H9 (cell line): ENCODE measurements around the gene KDM5D. TPM values are rescaled to one million over a fixed set of nuclear protein-coding genes. Genes with fewer than 3 reads are reported as not detected.

Source experiments
- DNase-seq: peaks from one replicate; pipeline ENCODE4 v3.0.0-alpha.2; 2017
- H2AFZ ChIP-seq: one replicate; pipeline ENCODE4 v1.6.1; 2013; ENCODE audit warnings: mild to moderate bottlenecking, low read length, control low read depth, moderate library complexity
- H2AK5ac ChIP-seq: 2 replicates; pipeline ENCODE4 v1.6.1; 2013; ENCODE audit warnings: low read length, control low read depth, mixed read lengths; ENCODE audit not compliant: insufficient read length
- H2BK120ac ChIP-seq: one replicate; pipeline ENCODE4 v1.6.1; 2013; ENCODE audit warnings: low read depth, mild to moderate bottlenecking, low read length, control low read depth, inconsistent platforms; ENCODE audit not compliant: poor library complexity, severe bottlenecking
- H2BK12ac ChIP-seq: 2 replicates; pipeline ENCODE4 v1.6.1; 2013; ENCODE audit warnings: low read length, control low read depth, mixed read lengths, low read depth; ENCODE audit not compliant: insufficient read length
- H2BK15ac ChIP-seq: 2 replicates; pipeline ENCODE4 v1.6.1; 2013; ENCODE audit warnings: low read depth, low read length, control low read depth
- H2BK20ac ChIP-seq: one replicate; pipeline ENCODE4 v1.6.1; 2013; ENCODE audit warnings: low read depth, mild to moderate bottlenecking, low read length, control low read depth, inconsistent platforms; ENCODE audit not compliant: poor library complexity, severe bottlenecking
- H2BK5ac ChIP-seq: 2 replicates; pipeline ENCODE4 v1.6.1; 2013; ENCODE audit warnings: low read length, control low read depth, mixed read lengths; ENCODE audit not compliant: insufficient read length
- H3K14ac ChIP-seq: 2 replicates; pipeline ENCODE4 v1.6.1; 2013; ENCODE audit warnings: low read length, control low read depth; ENCODE audit not compliant: insufficient read depth
- H3K18ac ChIP-seq: 2 replicates; pipeline ENCODE4 v1.6.1; 2013; ENCODE audit warnings: low read depth, mild to moderate bottlenecking, mixed read lengths, low read length, control low read depth; ENCODE audit not compliant: insufficient read length
- H3K23ac ChIP-seq: 2 replicates; pipeline ENCODE4 v1.6.1; 2013; ENCODE audit warnings: low read length, control low read depth, mixed read lengths, low read depth; ENCODE audit not compliant: insufficient read length
- H3K23me2 ChIP-seq: 2 replicates; pipeline ENCODE4 v1.6.1; 2013; ENCODE audit warnings: low read depth, mild to moderate bottlenecking, mixed read lengths, low read length, control low read depth; ENCODE audit not compliant: insufficient read length, poor library complexity, severe bottlenecking
- H3K27ac ChIP-seq: 2 replicates; pipeline ENCODE4 v1.5.1; 2013; ENCODE audit warnings: low read length, control low read depth, mixed read lengths, low read depth; ENCODE audit not compliant: insufficient read length
- H3K27me3 ChIP-seq: 2 replicates; pipeline ENCODE4 v1.6.1; 2013; ENCODE audit warnings: low read length, control low read depth, inconsistent platforms; ENCODE audit not compliant: insufficient read depth
- H3K4ac ChIP-seq: 2 replicates; pipeline ENCODE4 v1.6.1; 2013; ENCODE audit warnings: low read depth, mild to moderate bottlenecking, control low read depth, inconsistent platforms, low read length, moderate library complexity
- H3K4me1 ChIP-seq: 2 replicates; pipeline ENCODE4 v1.6.1; 2013; ENCODE audit warnings: low read length, control low read depth, inconsistent platforms; ENCODE audit not compliant: insufficient read depth
- H3K4me2 ChIP-seq: 2 replicates; pipeline ENCODE4 v1.6.1; 2013; ENCODE audit warnings: low read length, control low read depth, mixed read lengths; ENCODE audit not compliant: insufficient read length, insufficient read depth
- H3K56ac ChIP-seq: 2 replicates; pipeline ENCODE4 v1.6.1; 2013; ENCODE audit warnings: low read depth, mild to moderate bottlenecking, mixed read lengths, low read length, control low read depth; ENCODE audit not compliant: insufficient read length
- H3K79me1 ChIP-seq: 2 replicates; pipeline ENCODE4 v1.6.1; 2013; ENCODE audit warnings: low read depth, mild to moderate bottlenecking, moderate library complexity, low read length, control low read depth, inconsistent platforms; ENCODE audit not compliant: insufficient read depth, poor library complexity, severe bottlenecking
- H3K79me2 ChIP-seq: 2 replicates; pipeline ENCODE4 v1.6.1; 2013; ENCODE audit warnings: low read length, control low read depth, inconsistent platforms; ENCODE audit not compliant: insufficient read depth
- H3K9ac ChIP-seq: 2 replicates; pipeline ENCODE4 v1.6.1; 2013; ENCODE audit warnings: low read length, control low read depth, mixed read lengths; ENCODE audit not compliant: insufficient read length; ENCODE audit errors: extremely low read depth
- H3K9me3 ChIP-seq: one replicate; pipeline ENCODE4 v1.6.1; 2013; ENCODE audit warnings: low read depth, low read length, inconsistent platforms; ENCODE audit not compliant: control insufficient read depth
- H3T11ph ChIP-seq: one replicate; pipeline ENCODE4 v1.6.1; 2013; ENCODE audit warnings: mild to moderate bottlenecking, low read length, control low read depth, inconsistent platforms
- H4K20me1 ChIP-seq: one replicate; pipeline ENCODE4 v1.6.1; 2013; ENCODE audit not compliant: control insufficient read depth, insufficient read length, insufficient read depth
- H4K5ac ChIP-seq: 2 replicates; pipeline ENCODE4 v1.6.1; 2013; ENCODE audit warnings: low read depth, mild to moderate bottlenecking, mixed read lengths, low read length, control low read depth; ENCODE audit not compliant: insufficient read length
- H4K8ac ChIP-seq: replicated peaks from 2 replicates; pipeline ENCODE4 v1.6.1; 2013; ENCODE audit warnings: low read length, control low read depth, mixed read lengths, low read depth; ENCODE audit not compliant: insufficient read length
- H4K91ac ChIP-seq: 2 replicates; pipeline ENCODE4 v1.6.1; 2013; ENCODE audit warnings: low read depth, mild to moderate bottlenecking, moderate library complexity, mixed read lengths, low read length, control low read depth; ENCODE audit not compliant: insufficient read length
- H3K27ac Mint-ChIP-seq, 3 experiments: 2 replicates in 2 of 3; 3 replicates in 1 of 3; pipeline ENCODE4 v1.8.0; 2020 to 2021; ENCODE audit warnings: mixed read lengths in 3 of 3, mild to moderate bottlenecking in 1 of 3, moderate library complexity in 1 of 3
- H3K27me3 Mint-ChIP-seq: 2 replicates; pipeline ENCODE4 v1.8.0; 2021; ENCODE audit warnings: low read depth, mild to moderate bottlenecking, moderate library complexity, mixed read lengths
- H3K36me3 Mint-ChIP-seq, 3 experiments: 2 replicates in 2 of 3; 3 replicates in 1 of 3; pipeline ENCODE4 v1.8.0; 2020 to 2021; ENCODE audit warnings: low read depth in 3 of 3, mixed read lengths in 3 of 3; ENCODE audit not compliant: insufficient read depth in 1 of 3
- H3K4me1 Mint-ChIP-seq, 2 experiments: 2 replicates each; pipeline ENCODE4 v1.8.0; 2020; ENCODE audit warnings: mixed read lengths in 2 of 2
- H3K4me3 Mint-ChIP-seq, 2 experiments: 2 replicates in 1 of 2; 3 replicates in 1 of 2; pipeline ENCODE4 v1.8.0; 2020 to 2021; ENCODE audit warnings: mild to moderate bottlenecking in 2 of 2, mixed read lengths in 2 of 2, moderate library complexity in 1 of 2
- H3K9me3 Mint-ChIP-seq, 2 experiments: 2 replicates in 1 of 2; 3 replicates in 1 of 2; pipeline ENCODE4 v1.8.0; 2020; ENCODE audit warnings: mild to moderate bottlenecking in 2 of 2, mixed read lengths in 2 of 2, moderate library complexity in 1 of 2
- CTCF ChIP-seq: fragments of 200-600 bp; sonication (generic); conservative IDR thresholded peaks from 3 replicates; pipeline ENCODE4 v1.8.0; 2021; ENCODE audit warnings: antibody characterized with exemption, mild to moderate bottlenecking
- WGBS: extraction: QIAGEN DNeasy Blood & Tissue Kit; methylation state at CpG from one replicate; pipeline ENCODE4 v1.1.7; 2013; ENCODE audit warnings: missing lambda C conversion rate, low lambda C conversion rate, mixed read lengths; ENCODE audit not compliant: insufficient read length; ENCODE audit errors: extremely low coverage; 5-methylcytosine and 5-hydroxymethylcytosine counted together
- total RNA-seq: library from RNA; stranded (reverse); gene quantifications from 2 replicates; pipeline ENCODE4 v1.2.1, GENCODE V29; 2021

KDM5D gene
- total RNA-seq, 1 experiment from 2014 or later: not detected

GRCh38 chrY:19734425-19734824 is 10.1 kb downstream of the KDM5D start:
- H3K9me3 Mint-ChIP-seq: no peaks in the 10 kb centered on the region
- H4K8ac ChIP-seq: no peak overlapping the region

More at GRCh38 chrY:19734425-19734824, 10.1 kb downstream of the KDM5D start:
- Histone ChIP-seq H2AK5ac (no peak overlapping the region), H3K23me2 (no peaks in the 10 kb centered on the region), H2BK5ac (no peak overlapping the region), H3K27me3 (no peaks in the 10 kb centered on the region), H3K9me3 (no peaks in the 10 kb centered on the region), H3T11ph (no peak overlapping the region), H3K14ac (no peak overlapping the region), H3K56ac (no peak overlapping the region), H3K9ac (no peak overlapping the region), H3K4ac (no peak overlapping the region), H3K18ac (no peak overlapping the region), H2BK15ac (no peak overlapping the region), H3K79me2 (no peaks in the 10 kb centered on the region), H3K4me1 (no peaks in the 10 kb centered on the region), H2BK120ac (no peak overlapping the region), H4K5ac (no peak overlapping the region), H3K23ac (no peak overlapping the region), H3K27ac (no peak overlapping the region), H2BK12ac (no peak overlapping the region), H3K79me1 (no peaks in the 10 kb centered on the region), H4K91ac (no peak overlapping the region), H2AFZ (no peak overlapping the region), H3K4me2 (no peak overlapping the region), H2BK20ac (no peak overlapping the region), H4K20me1 (no peaks in the 10 kb centered on the region)
- Mint-ChIP-seq H3K4me1 (no peaks in the 10 kb centered on the region), H3K27me3 (no peaks in the 10 kb centered on the region), H3K4me3 (no peak overlapping the region), H3K27ac (no peak overlapping the region), H3K36me3 (no peaks in the 10 kb centered on the region)
- no peak for TF ChIP-seq CTCF
- DNase-seq: no peak
- no CpG with 5 or more reads among the region's 1 CpG for WGBS
